ENCODE data around the gene PGM2.

The PGM2 gene

GRCh38 chr4:37847311-37847884 lies 20.9 kb downstream of the PGM2 start:
- no peak for TF ChIP-seq CTCF (IDR thresholded peaks at IDR 0.05)

- TF ChIP-seq CTCF (IDR thresholded peaks at IDR 0.05): no peak
Measured at GRCh38 chr4:37852376-37852775, 25.9 kb downstream of the PGM2 start.

GRCh38 chr4:37858112-37858511 lies 31.6 kb downstream of the PGM2 start:
- TF ChIP-seq CTCF (IDR thresholded peaks at IDR 0.05): no peak

- TF ChIP-seq CTCF (IDR thresholded peaks at IDR 0.05): no peak
Measured at GRCh38 chr4:37858872-37859271, 32.4 kb downstream of the PGM2 start.

- TF ChIP-seq CTCF (IDR thresholded peaks at IDR 0.05): no peak
Measured at GRCh38 chr4:37860266-37860665, 33.8 kb downstream of the PGM2 start.

- no peak for TF ChIP-seq CTCF (IDR thresholded peaks at IDR 0.05)
Measured at GRCh38 chr4:37862961-37863360, 36.5 kb downstream of the PGM2 start.

- TF ChIP-seq CTCF (IDR thresholded peaks at IDR 0.05): no peak
Measured at GRCh38 chr4:37864786-37865185, 38.3 kb downstream of the PGM2 start.

GRCh38 chr4:37865450-37865849 lies 39.0 kb downstream of the PGM2 start:
- TF ChIP-seq CTCF (IDR thresholded peaks at IDR 0.05): no peak

Measured in LNCAP (cell line).